HK-2 (cell line): ENCODE data around the gene PLXND1.

Experiments used
- DNase-seq: peaks from one replicate; pipeline ENCODE4 v3.0.0-alpha.2; 2018; ENCODE audit not compliant: unreplicated experiment

PLXND1 gene

DNA sequence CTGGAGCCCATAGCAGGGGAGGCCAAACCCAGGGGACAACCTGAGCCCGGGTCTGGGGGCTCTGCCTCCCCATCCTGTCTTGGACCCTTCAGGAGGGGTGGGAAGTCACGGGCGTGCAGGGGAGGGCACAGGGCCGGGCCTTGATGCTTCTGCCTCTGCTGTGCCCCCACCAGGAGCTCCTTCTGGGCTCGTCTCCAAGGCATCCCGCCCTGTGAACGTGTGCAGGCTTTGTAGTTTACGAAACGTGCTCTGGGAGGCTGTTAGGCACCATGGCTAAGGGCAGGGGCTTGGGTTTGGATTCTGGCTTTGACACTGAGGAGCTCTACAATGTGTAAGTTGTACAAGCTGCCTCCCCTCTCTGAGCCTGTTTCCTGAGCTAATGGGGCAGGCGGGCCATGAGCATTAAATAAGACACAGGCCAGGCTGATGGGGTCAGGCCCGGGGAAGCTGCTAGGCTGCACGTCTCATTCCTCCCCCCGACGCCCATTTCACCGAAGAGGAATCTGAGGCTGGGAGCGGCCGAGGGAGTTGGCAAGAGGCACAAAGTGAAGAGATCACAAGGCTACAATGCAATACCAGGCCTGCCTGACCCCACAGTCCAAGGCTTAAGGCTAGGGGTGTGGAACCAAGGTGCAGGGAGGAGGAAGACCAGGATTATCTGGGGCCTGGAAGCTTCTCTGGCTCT lies 19.6 kb downstream of the PLXND1 start:
- DNase-seq, result no peak

- DNase-seq, result no peak
Observed at GRCh38 chr3:129585949-129586657, 20.4 kb downstream of the PLXND1 start.

GRCh38 chr3:129584631-129585030 lies 21.8 kb downstream of the PLXND1 start:
- no peak for DNase-seq

DNA sequence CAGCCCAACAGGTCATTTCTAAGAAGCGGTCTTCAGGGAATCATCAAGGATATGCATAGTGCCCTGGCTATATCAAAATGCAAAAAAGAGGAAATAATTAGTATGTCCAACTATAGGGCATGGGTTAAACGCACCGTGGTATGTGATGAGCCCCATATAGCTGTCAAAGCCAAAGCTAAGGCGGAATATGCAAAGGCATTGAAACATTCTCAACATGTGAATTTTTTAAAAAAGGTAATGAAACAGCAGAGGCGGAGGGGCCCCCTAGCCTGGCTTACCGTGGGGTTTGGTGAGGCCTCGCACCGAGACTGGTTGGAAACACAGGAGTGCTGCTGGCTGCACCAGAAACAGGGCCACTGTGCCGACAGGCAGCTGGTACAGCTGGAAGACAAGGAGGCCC lies 23.2 kb downstream of the PLXND1 start:
- DNase-seq, result no peak

- no peak for DNase-seq
Observed at GRCh38 chr3:129582799-129583198, 23.7 kb downstream of the PLXND1 start.

DNA sequence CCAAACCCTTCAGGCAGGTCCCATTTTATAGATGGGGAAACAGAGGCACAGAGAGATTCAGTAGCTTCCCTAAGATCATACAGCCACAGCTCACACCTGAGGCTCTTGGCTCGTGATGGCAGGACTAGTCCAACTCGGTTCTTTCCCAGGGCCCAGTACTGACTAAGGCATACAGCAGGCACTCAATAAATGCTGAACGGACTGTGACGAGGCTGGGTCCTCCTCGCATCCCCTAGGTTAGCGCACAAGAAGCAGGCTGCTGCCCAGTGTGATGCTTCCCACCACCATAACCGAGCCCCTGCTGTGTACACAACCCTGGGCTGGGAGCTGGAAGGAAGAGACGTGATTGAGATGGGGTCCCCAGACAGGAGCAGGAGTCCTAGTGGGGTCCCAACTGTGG lies 24.9 kb downstream of the PLXND1 start:
- no peak for DNase-seq

DNA sequence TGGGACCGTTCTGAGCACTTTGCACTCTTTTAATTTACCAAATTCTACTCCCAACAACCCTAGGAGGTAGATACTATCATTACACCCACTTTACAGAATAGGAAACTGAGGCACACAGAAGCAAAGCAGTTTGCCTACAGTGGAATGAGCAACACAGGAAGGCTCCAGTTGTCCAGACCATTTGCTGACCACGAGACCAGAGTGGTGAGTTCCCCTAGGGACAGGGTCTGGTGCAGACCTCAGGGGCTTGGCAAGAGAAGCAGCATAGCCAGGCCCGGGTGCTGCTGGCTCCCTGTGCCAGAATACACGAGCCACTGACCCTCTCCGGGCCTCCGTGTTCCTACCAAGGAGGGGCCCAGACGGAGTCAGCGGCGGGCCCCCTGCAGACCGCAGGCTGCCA lies 26.5 kb downstream of the PLXND1 start:
- DNase-seq, result no peak

DNA sequence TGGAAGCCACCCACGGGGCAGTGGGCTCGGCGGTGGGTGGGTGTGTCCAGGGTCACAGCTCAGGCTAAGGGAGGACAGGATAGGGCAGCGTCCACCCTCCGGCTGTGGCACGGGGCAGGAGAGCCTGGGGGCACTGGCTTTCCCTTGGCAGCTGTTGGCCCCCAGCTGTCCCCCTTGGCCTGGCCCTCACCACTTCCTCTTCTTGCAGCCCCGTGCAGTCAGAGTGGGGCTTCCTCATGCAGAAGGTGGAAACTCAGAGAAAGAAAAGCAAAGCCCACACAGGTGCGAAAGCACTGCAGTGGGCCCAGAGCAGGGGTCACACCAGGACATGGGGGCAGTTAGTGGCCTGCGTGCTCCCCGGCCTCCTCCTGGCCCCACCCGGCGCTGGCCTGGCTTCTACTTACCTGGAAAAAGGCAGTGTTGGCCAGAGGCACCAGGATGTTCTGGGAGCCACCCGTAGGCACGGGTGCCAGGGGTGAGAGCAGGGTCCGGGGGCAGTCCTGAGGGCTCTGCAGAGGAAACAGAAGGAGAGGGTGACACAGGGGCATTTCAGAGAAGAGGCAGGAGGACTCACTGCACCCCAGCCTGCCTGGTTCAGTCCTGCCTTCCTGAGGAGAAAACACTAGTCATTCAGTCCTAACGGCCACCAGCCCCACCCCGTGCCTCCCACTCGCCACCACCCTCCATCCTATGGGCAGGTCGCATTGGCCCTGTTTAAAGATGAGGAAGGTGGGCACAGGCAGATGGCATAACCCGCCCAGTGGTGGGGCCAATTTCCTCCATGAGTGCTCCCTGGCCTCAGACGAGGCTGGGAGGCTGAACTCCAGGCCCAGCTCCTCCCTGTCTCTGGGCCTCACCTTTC lies 28.3 kb downstream of the PLXND1 start:
- no peak for DNase-seq

DNA sequence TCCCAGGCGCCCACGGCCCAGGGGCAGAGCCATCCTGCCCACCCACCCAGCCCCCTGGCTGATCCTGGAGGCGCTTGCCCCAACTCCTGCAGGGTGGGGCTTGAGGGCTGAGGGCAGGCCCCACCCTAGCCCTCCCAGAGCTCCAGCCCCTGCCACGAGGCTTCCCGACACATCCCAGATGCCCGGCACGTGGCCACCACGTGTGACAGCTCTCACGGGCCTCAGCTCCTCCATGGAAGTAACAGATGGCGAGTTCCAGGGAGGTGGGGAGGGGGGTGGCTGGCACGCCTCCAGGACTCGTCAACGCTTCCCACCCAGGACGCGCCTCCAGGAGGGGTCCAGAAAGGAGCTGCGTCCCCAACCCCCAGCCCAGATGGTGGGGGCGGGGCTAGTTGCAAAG lies 29.1 kb downstream of the PLXND1 start:
- DNase-seq, result no peak

DNA sequence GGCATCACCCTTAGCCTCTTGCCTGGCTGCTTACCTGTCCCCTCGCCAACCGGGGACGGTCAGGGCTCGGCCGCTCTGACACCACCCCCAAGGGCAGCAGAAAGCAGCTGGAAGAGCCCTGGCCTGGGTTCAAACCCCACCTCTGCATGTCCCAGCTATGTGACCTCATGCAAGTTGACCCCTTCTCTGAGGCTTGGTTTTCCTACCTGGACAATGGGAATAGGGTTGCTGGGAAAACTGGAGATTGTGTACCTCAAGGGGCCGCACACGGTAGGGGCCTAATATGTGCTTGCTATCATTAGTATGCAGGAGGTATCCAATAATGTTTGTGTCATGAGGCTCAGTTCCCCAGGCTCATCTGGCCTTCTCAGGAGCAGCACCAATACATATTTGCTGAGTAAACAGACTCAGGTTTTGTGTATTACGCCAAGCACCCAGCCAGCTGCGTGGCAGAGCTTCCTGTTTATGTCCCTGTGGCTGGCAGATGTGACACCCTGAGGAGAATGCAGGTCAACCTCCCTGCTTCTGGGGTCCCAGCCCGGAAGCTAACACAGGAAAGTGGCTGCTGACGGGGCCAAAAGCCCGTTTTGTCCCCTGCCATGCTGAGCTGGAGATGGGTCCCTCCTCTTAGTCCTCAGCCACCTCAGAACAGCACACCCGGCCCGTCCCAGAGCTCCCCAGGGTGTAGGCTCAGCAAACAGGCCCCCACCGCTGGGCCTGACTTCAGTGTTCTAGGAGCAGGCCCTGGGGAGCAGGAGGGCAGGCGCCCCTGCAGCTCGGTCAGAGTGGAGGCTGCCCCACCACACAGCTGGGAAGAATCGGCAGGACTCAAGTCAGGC lies 29.7 kb downstream of the PLXND1 start:
- no peak for DNase-seq

DNA sequence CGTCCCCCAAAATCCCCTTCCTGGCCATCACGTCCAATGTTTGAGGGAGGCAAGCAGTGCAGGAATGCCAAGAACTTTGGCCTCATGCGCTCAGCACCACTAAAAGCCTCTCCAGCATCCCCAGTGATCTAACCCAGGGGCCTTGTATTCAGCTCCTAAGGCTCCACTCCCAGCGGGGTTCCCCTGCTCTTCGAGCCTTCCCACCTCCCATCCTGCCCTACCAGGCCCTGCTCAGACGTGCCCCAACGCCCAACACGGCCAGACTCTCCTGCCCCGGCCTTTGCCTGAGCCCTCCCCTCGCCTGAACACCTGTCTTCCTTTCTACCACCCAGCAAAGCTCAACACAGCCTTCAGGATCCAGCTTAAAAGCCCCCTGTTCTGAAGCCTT lies 30.5 kb downstream of the PLXND1 start:
- no peak for DNase-seq

- DNase-seq, result no peak
Observed at GRCh38 chr3:129575233-129575996, 31.1 kb downstream of the PLXND1 start.

- DNase-seq, result no peak
Observed at GRCh38 chr3:129574206-129574605, 32.3 kb downstream of the PLXND1 start.

DNA sequence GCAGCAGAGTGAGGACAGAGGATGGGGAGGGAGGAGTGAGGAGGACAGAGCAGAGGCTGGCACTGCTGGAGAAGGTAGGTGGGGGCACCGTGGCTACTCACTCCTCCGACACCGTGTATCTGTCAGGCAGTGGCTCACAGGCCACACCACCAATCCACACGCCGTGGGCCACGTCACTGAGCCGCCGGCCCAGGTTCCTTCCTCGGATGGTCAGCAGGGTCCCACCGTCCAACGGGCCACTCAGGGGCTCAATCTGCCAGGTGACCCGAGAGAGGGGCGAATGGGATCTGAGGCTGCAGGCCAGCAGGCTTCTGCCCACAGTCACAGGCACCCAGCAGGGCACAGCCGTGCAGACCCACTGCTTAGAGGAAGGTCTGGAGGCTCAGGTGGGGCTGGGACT lies 33.0 kb downstream of the PLXND1 start:
- DNase-seq, result no peak

DNA sequence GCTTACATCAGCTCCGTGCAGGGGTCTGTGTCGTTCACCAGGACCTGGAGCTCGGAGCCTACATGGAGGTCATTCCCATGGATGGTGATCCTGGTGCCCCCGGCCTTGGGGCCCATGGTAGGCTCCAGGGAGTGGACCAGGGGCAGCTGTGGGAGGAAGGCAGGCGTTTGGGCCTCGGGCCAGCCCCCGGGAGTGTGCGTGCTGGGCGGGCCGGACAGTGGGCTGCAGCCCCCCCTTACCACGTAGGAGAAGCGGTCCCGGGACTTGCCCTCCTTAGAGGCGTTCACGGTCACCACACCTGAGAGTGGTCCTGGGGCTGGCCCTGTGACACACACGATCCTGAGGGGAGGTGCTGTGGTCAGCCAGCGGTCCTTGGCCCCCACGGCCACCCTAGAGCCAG lies 33.9 kb downstream of the PLXND1 start:
- DNase-seq, result no peak

DNA sequence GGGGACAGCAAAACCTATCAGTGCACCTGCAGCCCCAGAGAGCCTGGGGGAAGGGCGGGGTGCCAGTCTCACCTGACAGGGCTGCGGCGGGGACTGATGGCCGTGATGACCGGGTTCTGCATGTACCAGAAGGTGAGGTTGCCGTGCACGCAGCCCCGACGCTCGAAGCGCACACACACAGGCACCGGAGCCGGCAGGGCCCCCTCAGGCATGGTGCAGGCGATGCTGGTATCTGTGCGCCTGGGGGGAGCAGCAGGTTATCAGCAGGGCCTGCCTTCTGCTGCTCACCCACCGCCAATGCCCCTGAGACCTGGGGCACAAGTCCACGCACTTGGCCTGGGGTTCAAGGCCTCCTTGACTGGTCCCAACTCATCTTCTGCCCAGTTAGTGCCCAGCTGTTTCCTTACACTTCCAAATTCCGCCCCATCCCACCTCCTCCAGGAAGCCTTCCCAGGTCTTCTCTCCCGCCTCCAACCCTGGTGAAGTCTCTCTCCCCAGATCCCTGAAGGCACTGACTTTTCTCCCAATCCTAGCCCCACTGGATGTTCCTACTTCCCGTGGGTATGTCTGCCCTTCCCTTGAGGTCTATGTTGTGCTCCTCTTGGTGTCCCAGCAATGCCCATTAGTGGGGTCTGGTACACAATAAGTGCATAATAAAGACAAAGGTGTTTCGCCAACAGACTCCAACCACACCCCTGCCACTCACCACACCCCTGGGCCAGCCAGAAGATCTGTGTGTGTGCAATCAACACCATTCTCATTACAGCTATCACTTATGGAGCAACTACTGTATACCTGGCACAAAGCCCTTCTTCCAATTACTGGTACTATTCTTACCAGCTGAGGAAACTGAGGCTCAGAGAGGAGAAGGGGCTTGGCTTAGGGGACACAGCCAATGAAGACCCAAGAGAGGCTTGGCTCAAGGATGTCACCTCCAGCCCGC lies 34.6 kb downstream of the PLXND1 start:
- no peak for DNase-seq

GRCh38 chr3:129569856-129570255 lies 36.6 kb downstream of the PLXND1 start:
- no peak for DNase-seq

DNA sequence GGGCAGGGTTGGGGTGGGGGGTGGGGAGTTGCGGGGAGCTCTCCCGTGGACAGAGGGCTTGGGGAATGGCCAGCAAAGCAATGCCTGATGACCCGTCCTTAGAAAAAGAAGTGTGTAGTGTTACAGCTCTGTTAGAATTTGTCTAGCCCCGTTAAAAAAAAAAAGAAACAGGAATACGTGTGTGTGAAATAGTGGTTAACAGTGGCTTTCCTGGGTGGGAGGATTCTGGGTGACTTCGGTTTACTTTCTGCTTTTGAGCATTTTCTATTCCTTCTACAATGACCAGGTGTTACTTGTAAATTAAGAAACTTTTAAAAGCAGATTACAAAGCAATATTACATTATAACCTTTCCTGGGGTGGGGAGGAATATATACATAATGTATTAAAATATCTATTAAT lies 38.5 kb downstream of the PLXND1 start:
- no peak for DNase-seq

GRCh38 chr3:129567176-129567705 lies 39.2 kb downstream of the PLXND1 start:
- DNase-seq, result no peak

DNA sequence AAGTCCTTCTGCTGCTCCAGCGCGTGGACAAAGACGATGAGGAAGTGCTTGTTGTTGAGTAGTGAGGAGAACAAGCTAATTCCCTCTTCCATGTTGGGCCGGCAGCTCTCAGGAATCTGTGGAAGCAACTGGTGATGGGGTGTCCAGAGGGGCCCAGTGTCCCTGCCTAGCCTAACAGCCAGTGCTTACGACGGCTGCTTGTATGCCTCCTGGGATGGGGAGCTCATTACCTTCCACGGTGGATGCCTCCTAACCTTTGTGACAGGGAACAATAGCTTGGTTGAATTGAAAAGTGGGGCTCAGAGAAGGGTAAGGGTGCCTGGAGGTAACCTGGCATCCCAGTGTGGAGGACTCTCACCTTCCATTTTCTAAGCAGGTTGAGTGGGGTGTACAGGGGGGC lies 40.6 kb downstream of the PLXND1 start:
- DNase-seq, result no peak
